HepG2 (cell line): ENCODE measurements around the gene MIX23. TPM values are rescaled to one million over a fixed set of nuclear protein-coding genes. Genes with fewer than 3 reads are reported as not detected.

Experiments
- ATM ChIP-seq: fragments of 450-650 bp; IDR thresholded peaks from 2 replicates; pipeline ENCODE4 v1.7.1; 2017; ENCODE audit warnings: mild to moderate bottlenecking, borderline replicate concordance
- BRCA1 ChIP-seq: sonication (generic); formaldehyde crosslinking; IDR thresholded peaks from 2 replicates; pipeline ENCODE4 v1.4.0; 2020; ENCODE audit warnings: missing genetic modification reagents
- ELF3 ChIP-seq: IDR thresholded peaks from 2 replicates; pipeline ENCODE4 v1.6.1; 2016; ENCODE audit warnings: missing genetic modification reagents, missing compliant biosample characterization
- ETV6 ChIP-seq: sonication (generic); formaldehyde crosslinking; conservative IDR thresholded peaks from 2 replicates; pipeline ENCODE4 v1.4.0; 2020; ENCODE audit warnings: missing genetic modification reagents
- FIP1L1 ChIP-seq: fragments of 200-400 bp; formaldehyde crosslinking; IDR thresholded peaks from 2 replicates; pipeline ENCODE4 v1.6.1; 2018; ENCODE audit warnings: low read depth, mild to moderate bottlenecking, low read length, moderate library complexity, borderline replicate concordance; ENCODE audit not compliant: insufficient read depth
- HDAC6 ChIP-seq: fragments of 200-600 bp; sonication (generic); IDR thresholded peaks from 2 replicates; pipeline ENCODE4 v1.7.0; 2017; ENCODE audit warnings: mild to moderate bottlenecking, antibody characterized with exemption, low read length, low read depth
- HNF4G ChIP-seq, 2 experiments: sonication (generic) in 1 of 2; formaldehyde crosslinking in 1 of 2; IDR thresholded peaks; 2 replicates each; pipeline versions ENCODE4 v1.4.0 to v1.6.1; 2011 to 2020; ENCODE audit warnings: borderline replicate concordance in 2 of 2, low read depth in 2 of 2, mild to moderate bottlenecking in 2 of 2, low read length in 1 of 2, missing genetic modification reagents in 1 of 2, moderate library complexity in 1 of 2
- IKZF4 ChIP-seq: sonication (generic); formaldehyde crosslinking; IDR thresholded peaks from 2 replicates; pipeline ENCODE4 v1.5.1; 2020; ENCODE audit warnings: borderline replicate concordance, mild to moderate bottlenecking, low read depth, missing genetic modification reagents; ENCODE audit errors: not compliant biosample characterization
- KMT2A ChIP-seq: sonication (generic); formaldehyde crosslinking; IDR thresholded peaks from 2 replicates; pipeline ENCODE4 v1.4.0; 2020; ENCODE audit warnings: missing genetic modification reagents
- LCORL ChIP-seq, 2 experiments: fragments of 450-650 bp in 1 of 2; sonication (generic) in 1 of 2; formaldehyde crosslinking in 1 of 2; IDR thresholded peaks; 2 replicates each; pipeline versions ENCODE4 v1.5.0 to v1.6.1; 2017 to 2020; ENCODE audit warnings: antibody characterized with exemption in 1 of 2, missing genetic modification reagents in 1 of 2
- NKX3-1 ChIP-seq: sonication (generic); formaldehyde crosslinking; IDR thresholded peaks from 2 replicates; pipeline ENCODE4 v1.5.0; 2020; ENCODE audit warnings: missing genetic modification reagents
- SCMH1 ChIP-seq: sonication (generic); formaldehyde crosslinking; IDR thresholded peaks from 2 replicates; pipeline ENCODE4 v1.9.0; 2021; ENCODE audit warnings: missing genetic modification reagents, mild to moderate bottlenecking, borderline replicate concordance
- SIX4 ChIP-seq: sonication (generic); formaldehyde crosslinking; IDR thresholded peaks from 2 replicates; pipeline ENCODE4 v1.4.0; 2020; ENCODE audit warnings: missing genetic modification reagents
- SP1 ChIP-seq, 2 experiments: fragments of 450-650 bp in 1 of 2; sonication (generic) in 1 of 2; formaldehyde crosslinking in 1 of 2; IDR thresholded peaks; 2 replicates each; pipeline versions ENCODE4 v1.4.0 to v1.6.1; 2016 to 2020; ENCODE audit warnings: missing genetic modification reagents in 1 of 2
- TSC22D2 ChIP-seq: sonication (generic); formaldehyde crosslinking; IDR thresholded peaks from 2 replicates; pipeline ENCODE4 v1.5.1; 2020; ENCODE audit warnings: missing genetic modification reagents, mild to moderate bottlenecking, borderline replicate concordance
- ZBTB38 ChIP-seq: sonication (generic); formaldehyde crosslinking; IDR thresholded peaks from 2 replicates; pipeline ENCODE4 v1.5.1; 2020; ENCODE audit warnings: mild to moderate bottlenecking, missing genetic modification reagents
- ZEB1 ChIP-seq: IDR thresholded peaks from 2 replicates; pipeline ENCODE4 v1.6.1; 2012; ENCODE audit warnings: mild to moderate bottlenecking, low read depth, inconsistent platforms; ENCODE audit not compliant: insufficient replicate concordance
- ZFX ChIP-seq: sonication (generic); formaldehyde crosslinking; IDR thresholded peaks from 2 replicates; pipeline ENCODE4 v1.4.0; 2020; ENCODE audit warnings: mild to moderate bottlenecking, low read depth, missing genetic modification reagents, moderate library complexity
- ZNF598 ChIP-seq: sonication (generic); formaldehyde crosslinking; IDR thresholded peaks from 2 replicates; pipeline ENCODE4 v1.5.1; 2020; ENCODE audit warnings: mild to moderate bottlenecking, missing genetic modification reagents, borderline replicate concordance
- ZNF761 ChIP-seq: sonication (generic); formaldehyde crosslinking; conservative IDR thresholded peaks from 2 replicates; pipeline ENCODE4 v1.4.0; 2020; ENCODE audit warnings: mild to moderate bottlenecking, missing genetic modification reagents
- ZNF770 ChIP-seq: sonication (generic); formaldehyde crosslinking; IDR thresholded peaks from 2 replicates; pipeline ENCODE4 v1.5.0; 2020; ENCODE audit warnings: mild to moderate bottlenecking, missing genetic modification reagents
- ZNF782 ChIP-seq: sonication (generic); formaldehyde crosslinking; IDR thresholded peaks from 2 replicates; pipeline ENCODE4 v1.4.0; 2020; ENCODE audit warnings: missing genetic modification reagents, mild to moderate bottlenecking, borderline replicate concordance
- polyA plus RNA-seq, 8 experiments: library from polyadenylated mRNA; depleted of rRNA in 3 of 8; stranded (reverse) in 7 of 8; unstranded in 1 of 8; fragments of >200 nt; fragmentation: Illumina TruSeq in 4 of 8; extraction: Trizol in 4 of 8; gene quantifications; 2 replicates each; pipeline versions ENCODE4 v1.2.1 to v1.2.3, GENCODE V29; 2011 to 2016; ENCODE audit warnings: low read depth in 4 of 8, missing spikeins in 1 of 8, mixed read lengths in 1 of 8; ENCODE audit not compliant: insufficient read depth in 1 of 8
- total RNA-seq, 5 experiments: library from RNA; depleted of rRNA; stranded (reverse); fragments of >200 nt; fragmentation: Illumina TruSeq; extraction: Trizol; gene quantifications; 2 replicates each; pipeline ENCODE4 v1.2.3, GENCODE V29; 2016; ENCODE audit warnings: low read depth in 1 of 5
- TF ChIP-seq, protein P1 (sequence below): IDR thresholded peaks from 2 replicates; pipeline ENCODE4 v1.6.1; 2016; ENCODE audit warnings: control low read depth
- TF ChIP-seq, protein P2 (sequence below): sonication (generic); formaldehyde crosslinking; conservative IDR thresholded peaks from 2 replicates; pipeline ENCODE4 v1.4.0; 2020; ENCODE audit warnings: missing genetic modification reagents

MIX23 gene
- total and polyA plus RNA-seq, 2 of the 13 experiments (the other 11 are each of a cell fraction or from before 2014, with no cell fraction given), result 20.0 to 152 TPM

GRCh38 chr3:122383771-122384697, 1.0 kb upstream of the MIX23 start, which contains the start of gene FAM162A (continued):
- peak; percentile 83 for TF ChIP-seq ELF3 (CRISPR knock-in tag)
- TF ChIP-seq HNF4G (IDR thresholded peaks at IDR 0.05; ENCODE audit: borderline replicate concordance, low read depth, low read length), result no peak
- peak; percentile 76; the same call in 1 of the 2 replicates for TF ChIP-seq HNF4G (CRISPR knock-in tag; IDR thresholded peaks at IDR 0.05; ENCODE audit: borderline replicate concordance, low read depth)
- no peak for TF ChIP-seq SP1 (IDR thresholded peaks at IDR 0.05)
- TF ChIP-seq SP1 (CRISPR knock-in tag; IDR thresholded peaks at IDR 0.05), result peak; percentile 93
- peak; percentile 88 for TF ChIP-seq ZNF761 (CRISPR knock-in tag)
- no peak for TF ChIP-seq SCMH1 (CRISPR knock-in tag)
- TF ChIP-seq ZBTB38 (CRISPR knock-in tag), result peak; percentile 89
- TF ChIP-seq NKX3-1, result peak; percentile 69
- peak; percentile 95; the same call in 1 of the 2 replicates for TF ChIP-seq ZNF598 (CRISPR knock-in tag)
- peak; percentile 86 for TF ChIP-seq ZFX
- TF ChIP-seq ATM, result no peak
- peak; percentile 98 for TF ChIP-seq KMT2A (CRISPR knock-in tag)
- TF ChIP-seq ZNF770, result peak; percentile 13; the same call in 1 of the 2 replicates
- peak; percentile 64; the same call in 1 of the 2 replicates for TF ChIP-seq TSC22D2
- TF ChIP-seq ZNF782 (CRISPR knock-in tag), result peak; percentile 96
- TF ChIP-seq, protein P1, sequence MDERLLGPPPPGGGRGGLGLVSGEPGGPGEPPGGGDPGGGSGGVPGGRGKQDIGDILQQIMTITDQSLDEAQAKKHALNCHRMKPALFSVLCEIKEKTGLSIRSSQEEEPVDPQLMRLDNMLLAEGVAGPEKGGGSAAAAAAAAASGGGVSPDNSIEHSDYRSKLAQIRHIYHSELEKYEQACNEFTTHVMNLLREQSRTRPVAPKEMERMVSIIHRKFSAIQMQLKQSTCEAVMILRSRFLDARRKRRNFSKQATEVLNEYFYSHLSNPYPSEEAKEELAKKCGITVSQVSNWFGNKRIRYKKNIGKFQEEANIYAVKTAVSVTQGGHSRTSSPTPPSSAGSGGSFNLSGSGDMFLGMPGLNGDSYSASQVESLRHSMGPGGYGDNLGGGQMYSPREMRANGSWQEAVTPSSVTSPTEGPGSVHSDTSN (CRISPR knock-in tag), result no peak
- no peak for TF ChIP-seq LCORL (IDR thresholded peaks at IDR 0.05)
- TF ChIP-seq LCORL (CRISPR knock-in tag; IDR thresholded peaks at IDR 0.05), result peak; percentile 90
- peak; percentile 86; the same call in 1 of the 2 replicates for TF ChIP-seq ETV6
- 0 out of 2 replicates have a peak, but pooled peaks have one; percentile 61 for TF ChIP-seq SIX4
- peak; percentile 49 for TF ChIP-seq IKZF4
- TF ChIP-seq HDAC6, result no peak
- TF ChIP-seq, protein P2, sequence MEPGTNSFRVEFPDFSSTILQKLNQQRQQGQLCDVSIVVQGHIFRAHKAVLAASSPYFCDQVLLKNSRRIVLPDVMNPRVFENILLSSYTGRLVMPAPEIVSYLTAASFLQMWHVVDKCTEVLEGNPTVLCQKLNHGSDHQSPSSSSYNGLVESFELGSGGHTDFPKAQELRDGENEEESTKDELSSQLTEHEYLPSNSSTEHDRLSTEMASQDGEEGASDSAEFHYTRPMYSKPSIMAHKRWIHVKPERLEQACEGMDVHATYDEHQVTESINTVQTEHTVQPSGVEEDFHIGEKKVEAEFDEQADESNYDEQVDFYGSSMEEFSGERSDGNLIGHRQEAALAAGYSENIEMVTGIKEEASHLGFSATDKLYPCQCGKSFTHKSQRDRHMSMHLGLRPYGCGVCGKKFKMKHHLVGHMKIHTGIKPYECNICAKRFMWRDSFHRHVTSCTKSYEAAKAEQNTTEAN, result peak; percentile 77; the same call in 1 of the 2 replicates
- peak; percentile 75; the same call in 1 of the 2 replicates for TF ChIP-seq BRCA1 (CRISPR knock-in tag)
- TF ChIP-seq FIP1L1, result no peak
- TF ChIP-seq ZEB1, result peak; percentile 44
